ENCODE data around the gene LRRFIP2.

Gene LRRFIP2

DNA sequence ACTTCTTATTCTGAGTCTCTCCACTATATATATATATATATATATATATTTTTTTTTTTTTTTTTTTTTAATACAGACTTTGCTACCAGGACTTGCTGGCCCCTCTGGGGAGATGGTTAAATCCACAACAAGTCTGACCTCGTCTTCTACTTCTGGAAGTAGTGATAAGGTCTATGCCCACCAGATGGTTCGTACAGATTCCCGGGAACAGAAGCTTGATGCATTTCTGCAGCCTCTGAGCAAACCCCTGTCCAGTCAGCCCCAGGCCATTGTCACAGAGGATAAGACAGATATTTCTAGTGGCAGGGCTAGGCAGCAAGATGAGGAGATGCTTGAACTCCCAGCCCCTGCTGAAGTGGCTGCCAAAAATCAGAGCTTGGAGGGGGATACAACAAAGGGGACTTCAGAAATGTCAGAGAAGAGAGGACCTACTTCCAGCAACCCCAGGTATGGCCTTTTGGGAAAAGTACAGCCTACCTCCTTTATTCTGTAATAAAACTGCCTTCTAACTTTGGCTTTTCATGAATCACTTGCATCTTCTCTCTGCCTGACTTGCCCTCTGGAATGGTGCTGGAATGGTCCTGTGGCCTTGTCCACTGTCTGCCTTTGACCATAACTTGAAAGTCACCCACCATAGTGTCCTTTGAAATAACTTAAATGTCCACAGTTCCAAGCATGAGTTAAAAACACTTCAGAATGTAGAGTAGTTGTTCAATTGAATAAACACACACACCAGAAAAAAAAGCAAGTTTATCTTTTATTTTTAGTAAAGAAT, 148.6 kb downstream of the LRRFIP2 start:
- no peaks in the 10 kb centered on the region for H3K9me3 ChIP-seq (ENCODE audit: control insufficient read depth, insufficient read depth, low read length)
- no peak overlapping the region for H3K27ac ChIP-seq (ENCODE audit: low read depth, low read length)
- H3K36me3 ChIP-seq (ENCODE audit: control insufficient read depth, insufficient read depth, low read length), result peaks cover 89% of the 10 kb centered on the region
- H3K4me3 ChIP-seq (ENCODE audit: low read depth, low read length), result no peak overlapping the region
- H3K9ac ChIP-seq (ENCODE audit: low read depth, low read length), result no peak overlapping the region
- H3K27me3 ChIP-seq (ENCODE audit: control insufficient read depth, insufficient read depth, low read length), result no peaks in the 10 kb centered on the region
- no peaks in the 10 kb centered on the region for H3K4me1 ChIP-seq (ENCODE audit: control insufficient read depth, insufficient read depth, low read length)

DNA sequence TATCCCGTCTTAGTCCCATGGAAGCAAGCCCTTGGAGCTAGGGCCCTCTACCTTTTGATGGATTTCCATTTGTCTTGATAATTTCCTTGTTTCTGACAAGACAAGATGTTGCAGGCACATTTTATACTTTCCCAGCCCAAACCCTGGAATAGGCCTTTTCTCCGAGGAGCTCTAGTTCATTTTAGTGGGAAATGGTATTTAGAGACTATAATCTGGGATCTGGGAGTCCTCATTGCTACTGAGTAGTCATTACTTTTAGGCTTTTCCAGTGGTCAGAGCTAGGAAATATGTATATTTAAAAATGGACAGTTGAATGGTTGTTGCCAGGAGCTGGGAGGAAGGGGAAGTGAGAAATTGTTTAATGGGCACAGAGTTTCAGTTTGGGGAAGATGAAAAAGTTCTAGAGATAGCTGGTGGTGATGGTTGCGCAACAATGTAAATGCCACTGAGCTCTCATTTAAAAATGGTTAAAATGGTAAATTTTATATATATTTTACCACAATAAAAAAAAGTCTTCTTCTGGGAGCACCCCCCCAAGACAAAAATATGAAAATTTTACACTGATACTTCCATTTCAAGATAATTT, 149.5 kb downstream of the LRRFIP2 start:
- Histone ChIP-seq H3K27ac (ENCODE audit: low read depth, low read length) (no peak overlapping the region), H3K4me1 (ENCODE audit: control insufficient read depth, insufficient read depth, low read length) (no peaks in the 10 kb centered on the region), H3K4me3 (ENCODE audit: low read depth, low read length) (no peak overlapping the region), H3K27me3 (ENCODE audit: control insufficient read depth, insufficient read depth, low read length) (no peaks in the 10 kb centered on the region), H3K36me3 (ENCODE audit: control insufficient read depth, insufficient read depth, low read length) (peaks cover 90% of the 10 kb centered on the region), H3K9ac (ENCODE audit: low read depth, low read length) (no peak overlapping the region), H3K9me3 (ENCODE audit: control insufficient read depth, insufficient read depth, low read length) (no peaks in the 10 kb centered on the region)

DNA sequence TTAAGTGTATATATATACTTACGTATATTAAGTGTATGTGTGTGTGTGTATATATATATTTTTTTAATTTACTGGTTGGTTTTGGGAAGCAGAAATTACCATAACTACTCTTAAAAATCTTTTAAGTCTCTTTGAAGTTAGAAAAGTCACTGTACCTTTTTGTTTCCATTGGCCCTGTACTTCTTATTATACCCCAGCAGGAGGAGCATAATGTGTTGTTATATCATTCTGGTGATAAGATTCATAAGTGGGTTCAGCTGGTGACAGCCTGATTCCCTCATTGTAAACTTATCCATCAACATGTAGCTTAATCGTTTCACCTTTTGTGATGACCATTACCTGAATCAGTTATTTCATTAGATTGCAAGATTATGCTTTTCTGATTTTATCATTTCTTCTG, 150.3 kb downstream of the LRRFIP2 start:
- no peaks in the 10 kb centered on the region for H3K4me1 ChIP-seq (ENCODE audit: control insufficient read depth, insufficient read depth, low read length)
- no peaks in the 10 kb centered on the region for H3K27me3 ChIP-seq (ENCODE audit: control insufficient read depth, insufficient read depth, low read length)
- H3K27ac ChIP-seq (ENCODE audit: low read depth, low read length), result no peak overlapping the region
- no peak overlapping the region for H3K4me3 ChIP-seq (ENCODE audit: low read depth, low read length)
- no peak overlapping the region for H3K9ac ChIP-seq (ENCODE audit: low read depth, low read length)
- no peaks in the 10 kb centered on the region for H3K9me3 ChIP-seq (ENCODE audit: control insufficient read depth, insufficient read depth, low read length)
- H3K36me3 ChIP-seq (ENCODE audit: control insufficient read depth, insufficient read depth, low read length), result peaks cover 89% of the 10 kb centered on the region

DNA sequence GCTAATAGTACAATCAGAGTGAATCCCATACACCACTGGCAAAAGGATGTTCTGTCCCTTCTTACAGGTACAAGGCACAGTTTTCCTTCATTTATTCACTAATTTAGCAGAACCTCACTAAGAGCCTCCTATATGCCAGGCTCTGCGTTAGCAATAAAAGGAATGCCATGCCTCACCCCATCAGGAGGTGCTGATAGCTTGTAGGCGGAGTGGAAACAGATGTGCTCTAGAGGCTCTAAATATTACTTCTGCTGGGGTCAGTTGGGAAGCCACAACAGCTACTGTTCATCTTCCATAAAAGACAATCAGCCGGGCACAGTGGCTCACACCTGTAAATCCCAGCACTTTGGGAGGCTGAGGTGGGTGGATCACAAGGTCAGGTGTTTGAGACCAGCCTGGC, 156.7 kb downstream of the LRRFIP2 start:
- H3K27me3 ChIP-seq (ENCODE audit: control insufficient read depth, insufficient read depth, low read length), result no peaks in the 10 kb centered on the region
- no peaks in the 10 kb centered on the region for H3K9me3 ChIP-seq (ENCODE audit: control insufficient read depth, insufficient read depth, low read length)
- H3K4me1 ChIP-seq (ENCODE audit: control insufficient read depth, insufficient read depth, low read length), result no peaks in the 10 kb centered on the region
- H3K9ac ChIP-seq (ENCODE audit: low read depth, low read length), result no peak overlapping the region
- no peak overlapping the region for H3K27ac ChIP-seq (ENCODE audit: low read depth, low read length)
- H3K36me3 ChIP-seq (ENCODE audit: control insufficient read depth, insufficient read depth, low read length), result peaks cover 87% of the 10 kb centered on the region
- H3K4me3 ChIP-seq (ENCODE audit: low read depth, low read length), result no peak overlapping the region

DNA sequence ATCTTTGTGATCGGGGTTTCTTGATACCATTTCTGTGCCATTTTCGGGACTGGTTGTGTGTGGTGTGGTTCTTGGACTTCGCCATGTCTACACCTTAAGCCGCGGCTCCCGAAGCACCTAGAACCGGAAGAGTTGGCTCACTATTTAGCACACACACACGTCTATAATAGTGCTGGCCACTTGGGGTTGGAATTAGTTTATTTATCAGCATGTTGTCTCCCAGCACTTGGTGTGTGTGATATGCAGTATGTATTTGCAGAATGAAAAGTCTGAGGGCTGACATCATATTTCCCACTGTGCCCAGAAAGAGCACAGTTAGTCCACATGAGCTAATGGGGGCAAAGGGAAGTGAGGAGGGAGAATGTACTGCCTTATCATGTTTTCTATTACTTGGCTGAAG, 157.5 kb downstream of the LRRFIP2 start:
- no peak overlapping the region for H3K9ac ChIP-seq (ENCODE audit: low read depth, low read length)
- no peaks in the 10 kb centered on the region for H3K9me3 ChIP-seq (ENCODE audit: control insufficient read depth, insufficient read depth, low read length)
- H3K36me3 ChIP-seq (ENCODE audit: control insufficient read depth, insufficient read depth, low read length), result peaks cover 88% of the 10 kb centered on the region
- H3K27me3 ChIP-seq (ENCODE audit: control insufficient read depth, insufficient read depth, low read length), result no peaks in the 10 kb centered on the region
- no peak overlapping the region for H3K4me3 ChIP-seq (ENCODE audit: low read depth, low read length)
- no peaks in the 10 kb centered on the region for H3K4me1 ChIP-seq (ENCODE audit: control insufficient read depth, insufficient read depth, low read length)
- no peak overlapping the region for H3K27ac ChIP-seq (ENCODE audit: low read depth, low read length)

DNA sequence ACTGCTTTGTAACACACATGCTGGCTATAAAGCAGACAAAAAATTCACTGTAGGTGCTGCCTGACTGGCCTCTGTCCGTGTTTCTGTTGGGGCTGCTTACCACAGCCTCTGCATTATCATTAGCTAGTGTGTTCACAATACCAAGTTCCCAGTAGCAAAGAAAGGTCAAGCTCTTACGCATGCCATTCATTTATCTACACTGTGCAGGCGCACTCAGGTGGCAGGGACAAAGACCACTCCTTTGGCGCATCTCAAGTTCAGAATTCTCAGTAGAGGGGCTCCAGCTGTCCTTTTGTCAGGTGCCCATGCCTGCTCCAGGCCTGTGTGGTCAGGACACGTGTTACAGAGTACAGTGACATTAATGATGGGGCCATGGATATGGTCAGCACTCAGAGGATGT, 158.7 kb downstream of the LRRFIP2 start:
- Histone ChIP-seq H3K27me3 (ENCODE audit: control insufficient read depth, insufficient read depth, low read length) (no peaks in the 10 kb centered on the region), H3K9ac (ENCODE audit: low read depth, low read length) (no peak overlapping the region), H3K4me3 (ENCODE audit: low read depth, low read length) (no peak overlapping the region), H3K9me3 (ENCODE audit: control insufficient read depth, insufficient read depth, low read length) (no peaks in the 10 kb centered on the region), H3K27ac (ENCODE audit: low read depth, low read length) (no peak overlapping the region), H3K4me1 (ENCODE audit: control insufficient read depth, insufficient read depth, low read length) (no peaks in the 10 kb centered on the region), H3K36me3 (ENCODE audit: control insufficient read depth, insufficient read depth, low read length) (peaks cover 85% of the 10 kb centered on the region)

DNA sequence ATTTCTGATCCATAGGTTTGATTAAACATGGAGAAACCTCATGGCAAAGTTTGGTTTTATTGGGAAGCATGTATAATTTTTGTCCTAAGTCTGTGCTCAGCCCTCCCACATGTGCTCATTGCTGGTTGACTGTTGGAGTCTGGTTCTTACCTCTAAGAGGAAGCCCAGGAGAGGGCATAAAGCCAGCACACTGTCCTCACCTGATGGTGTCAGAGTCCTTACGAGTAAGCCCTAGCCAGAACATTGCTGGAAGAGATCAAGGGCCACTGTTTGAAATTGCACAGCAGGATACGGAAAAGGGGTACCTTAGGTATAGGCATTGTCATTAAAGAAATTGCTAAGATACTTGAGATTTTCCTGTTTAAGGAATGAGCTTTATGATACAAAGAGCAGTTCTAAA, 159.8 kb downstream of the LRRFIP2 start:
- H3K27me3 ChIP-seq (ENCODE audit: control insufficient read depth, insufficient read depth, low read length), result no peaks in the 10 kb centered on the region
- no peak overlapping the region for H3K9ac ChIP-seq (ENCODE audit: low read depth, low read length)
- H3K4me3 ChIP-seq (ENCODE audit: low read depth, low read length), result no peak overlapping the region
- H3K36me3 ChIP-seq (ENCODE audit: control insufficient read depth, insufficient read depth, low read length), result peaks cover 76% of the 10 kb centered on the region
- no peaks in the 10 kb centered on the region for H3K4me1 ChIP-seq (ENCODE audit: control insufficient read depth, insufficient read depth, low read length)
- no peak overlapping the region for H3K27ac ChIP-seq (ENCODE audit: low read depth, low read length)
- no peaks in the 10 kb centered on the region for H3K9me3 ChIP-seq (ENCODE audit: control insufficient read depth, insufficient read depth, low read length)

Data from HUES48 (cell line).